HepG2 (cell line): ENCODE measurements around the gene GTF2B. TPM values are rescaled to one million over a fixed set of nuclear protein-coding genes. Genes with fewer than 3 reads are reported as not detected.

Source experiments
- ATAC-seq: fragments of 200-7000 bp; cut with Tn5 transposase; 3 replicates; pipeline ENCODE4 v1.9.1; 2020; ENCODE audit warnings: mild to moderate bottlenecking, moderate library complexity
- BruUV-seq: library from RNA; stranded (reverse); fragments of 400-500 nt; replicated peaks from 2 replicates; lab custom pipeline; 2021; lab: Mats Ljungman, UMichigan
- CTCF ChIA-PET: fragments of 300-600 bp; formaldehyde crosslinking; extraction: SDS; loops from one replicate; lab custom pipeline; 2021; ENCODE audit warnings: low total read pairs, inconsistent platforms, low intra/inter-chr PET ratio; lab: Yijun Ruan, JAX
- POLR2A ChIA-PET: fragments of 350-600 bp; sonication (Branson Sonifier 250); formaldehyde crosslinking; loops from one replicate; lab custom pipeline; 2020; ENCODE audit warnings: antibody characterized with exemption, inconsistent platforms; lab: Yijun Ruan, JAX
- DNase-seq: peaks from one replicate; pipeline ENCODE4 v3.0.0-alpha.2; 2015; ENCODE audit warnings: low spot score
- FAIRE-seq: peaks from 3 replicates; lab custom pipeline; 2011; peaks lifted over from hg19 to GRCh38; lab: Jason Lieb, UNC
- H2AFZ ChIP-seq: one replicate; pipeline ENCODE4 v1.6.1; 2011; ENCODE audit warnings: low read length, inconsistent platforms
- H3K27ac ChIP-seq: fragments of 300-600 bp; 3 replicates; pipeline ENCODE4 v1.8.0; 2011; ENCODE audit warnings: mixed run types, mild to moderate bottlenecking, mixed read lengths, low read length, inconsistent platforms; ENCODE audit not compliant: insufficient read depth; ENCODE audit errors: extremely low read length
- H3K27me3 ChIP-seq, 2 experiments: fragments of 200-600 bp in 1 of 2; 2 replicates in 1 of 2; 3 replicates in 1 of 2; pipeline versions ENCODE4 v1.6.0 to v1.8.0; 2011; ENCODE audit warnings: low read length in 2 of 2, mild to moderate bottlenecking in 2 of 2, moderate library complexity in 2 of 2, inconsistent platforms in 1 of 2; ENCODE audit not compliant: insufficient read depth in 2 of 2, control insufficient read depth in 1 of 2
- H3K36me3 ChIP-seq, 2 experiments: fragments of 200-600 bp in 1 of 2; replicated peaks in 1 of 2; 2 replicates in 1 of 2; 3 replicates in 1 of 2; pipeline versions ENCODE4 v1.5.1 to v1.8.0; 2011; ENCODE audit warnings: low read length in 2 of 2, inconsistent platforms in 1 of 2; ENCODE audit not compliant: insufficient read depth in 2 of 2, control insufficient read depth in 1 of 2
- H3K4me1 ChIP-seq: 2 replicates; pipeline ENCODE4 v1.5.1; 2012; ENCODE audit warnings: low read length, inconsistent platforms; ENCODE audit not compliant: insufficient read depth
- H3K4me2 ChIP-seq: 2 replicates; pipeline ENCODE4 v1.6.0; 2011; ENCODE audit warnings: low read depth, low read length, inconsistent platforms
- H3K4me3 ChIP-seq, 3 experiments: fragments of 200-600 bp in 1 of 3; sonication (generic), shearing (Covaris generic) in 1 of 3; replicated peaks in 1 of 3; 2 replicates each; pipeline ENCODE4 v1.5.1; 2011 to 2016; ENCODE audit warnings: low read length in 3 of 3, inconsistent platforms in 2 of 3, low read depth in 2 of 3, mild to moderate bottlenecking in 2 of 3, control low read depth in 1 of 3, mixed read lengths in 1 of 3; ENCODE audit not compliant: insufficient read depth in 1 of 3
- H3K79me2 ChIP-seq: one replicate; pipeline ENCODE4 v1.6.1; 2011; ENCODE audit warnings: low read length, inconsistent platforms; ENCODE audit not compliant: insufficient read depth
- H3K9ac ChIP-seq: 2 replicates; pipeline ENCODE4 v1.6.0; 2011; ENCODE audit warnings: mild to moderate bottlenecking, low read depth, low read length, inconsistent platforms; ENCODE audit not compliant: insufficient read depth
- H3K9me3 ChIP-seq: 2 replicates; pipeline ENCODE4 v1.5.1; 2012; ENCODE audit warnings: mild to moderate bottlenecking, low read length
- H4K20me1 ChIP-seq: 2 replicates; pipeline ENCODE4 v1.6.0; 2011; ENCODE audit warnings: inconsistent platforms, mild to moderate bottlenecking, low read length, moderate library complexity; ENCODE audit not compliant: insufficient read depth
- HOXD1 ChIP-seq: sonication (generic); formaldehyde crosslinking; IDR thresholded peaks from 2 replicates; pipeline ENCODE4 v1.5.0; 2020; ENCODE audit warnings: missing genetic modification reagents
- POLR2AphosphoS5 ChIP-seq: IDR thresholded peaks from 2 replicates; pipeline ENCODE4 v1.6.1; 2012; ENCODE audit warnings: low read depth, low read length
- RFX3 ChIP-seq: IDR thresholded peaks from 2 replicates; pipeline ENCODE4 v1.6.1; 2016; ENCODE audit warnings: missing biosample characterization, missing genetic modification reagents
- SP2 ChIP-seq: sonication (generic); formaldehyde crosslinking; IDR thresholded peaks from 2 replicates; pipeline ENCODE4 v1.5.1; 2020; ENCODE audit warnings: mild to moderate bottlenecking, missing genetic modification reagents
- ZNF30 ChIP-seq: sonication (generic); formaldehyde crosslinking; IDR thresholded peaks from 2 replicates; pipeline ENCODE4 v1.5.0; 2020; ENCODE audit warnings: mild to moderate bottlenecking, missing genetic modification reagents
- ZNF329 ChIP-seq: sonication (generic); formaldehyde crosslinking; IDR thresholded peaks from 2 replicates; pipeline ENCODE4 v1.9.0; 2021; ENCODE audit warnings: low read depth, mild to moderate bottlenecking, missing genetic modification reagents
- ZNF350 ChIP-seq: sonication (generic); formaldehyde crosslinking; IDR thresholded peaks from 2 replicates; pipeline ENCODE4 v1.4.0; 2020; ENCODE audit warnings: mild to moderate bottlenecking, low read depth, missing genetic modification reagents, borderline replicate concordance
- ZNF552 ChIP-seq: sonication (generic); formaldehyde crosslinking; IDR thresholded peaks from 2 replicates; pipeline ENCODE4 v1.9.0; 2022; ENCODE audit warnings: missing genetic modification reagents, mild to moderate bottlenecking, borderline replicate concordance
- ZSCAN21 ChIP-seq: sonication (generic); formaldehyde crosslinking; IDR thresholded peaks from 2 replicates; pipeline ENCODE4 v1.8.0; 2022; ENCODE audit warnings: mild to moderate bottlenecking, missing genetic modification reagents, moderate library complexity, borderline replicate concordance
- WGBS: methylation state at CpG from one replicate; pipeline ENCODE4 v1.1.6; 2017; ENCODE audit warnings: low lambda C conversion rate; 5-methylcytosine and 5-hydroxymethylcytosine counted together
- in situ Hi-C: cut with HindIII; loops from 2 replicates; pipeline ENCODE4 v1.10.0; 2017; ENCODE audit warnings: low pct_unique_long_range_greater_than_20kb; ENCODE audit not compliant: extremely low pct_ligation_motif_present
- intact Hi-C: fragments of 100-400 bp; cut with micrococcal nuclease; formaldehyde crosslinking; loops from one replicate; pipeline ENCODE4 v1.10.0; 2022; ENCODE audit not compliant: unreplicated experiment
- polyA plus RNA-seq, 8 experiments: library from polyadenylated mRNA; depleted of rRNA in 3 of 8; stranded (reverse) in 7 of 8; unstranded in 1 of 8; fragments of >200 nt; fragmentation: Illumina TruSeq in 4 of 8; extraction: Trizol in 4 of 8; gene quantifications; 2 replicates each; pipeline versions ENCODE4 v1.2.1 to v1.2.3, GENCODE V29; 2011 to 2016; ENCODE audit warnings: low read depth in 4 of 8, missing spikeins in 1 of 8, mixed read lengths in 1 of 8; ENCODE audit not compliant: insufficient read depth in 1 of 8
- total RNA-seq, 5 experiments: library from RNA; depleted of rRNA; stranded (reverse); fragments of >200 nt; fragmentation: Illumina TruSeq; extraction: Trizol; gene quantifications; 2 replicates each; pipeline ENCODE4 v1.2.3, GENCODE V29; 2016; ENCODE audit warnings: low read depth in 1 of 5
- TF ChIP-seq, protein P1 (sequence below): sonication (generic); formaldehyde crosslinking; IDR thresholded peaks from 2 replicates; pipeline ENCODE4 v1.5.1; 2020; ENCODE audit warnings: mild to moderate bottlenecking, moderate library complexity, missing genetic modification reagents
- TF ChIP-seq, protein P2 (sequence below): IDR thresholded peaks from 2 replicates; pipeline ENCODE4 v1.6.1; 2016; ENCODE audit warnings: missing compliant biosample characterization, missing genetic modification reagents, borderline replicate concordance
- TF ChIP-seq, protein P3 (sequence below): IDR thresholded peaks from 2 replicates; pipeline ENCODE4 v1.4.0; 2020; ENCODE audit warnings: mild to moderate bottlenecking, missing genetic modification reagents
- TF ChIP-seq, protein P4 (sequence below): sonication (generic); formaldehyde crosslinking; IDR thresholded peaks from 2 replicates; pipeline ENCODE4 v1.5.0; 2020; ENCODE audit warnings: mild to moderate bottlenecking, missing genetic modification reagents, moderate library complexity
- TF ChIP-seq, protein P5 (sequence below): sonication (generic); formaldehyde crosslinking; IDR thresholded peaks from 2 replicates; pipeline ENCODE4 v1.5.0; 2020; ENCODE audit warnings: missing genetic modification reagents, mild to moderate bottlenecking, borderline replicate concordance

GTF2B gene
- total and polyA plus RNA-seq, 2 of the 13 experiments (the other 11 are each of a cell fraction or from before 2014, with no cell fraction given): 31.5 to 43.4 TPM

DNA sequence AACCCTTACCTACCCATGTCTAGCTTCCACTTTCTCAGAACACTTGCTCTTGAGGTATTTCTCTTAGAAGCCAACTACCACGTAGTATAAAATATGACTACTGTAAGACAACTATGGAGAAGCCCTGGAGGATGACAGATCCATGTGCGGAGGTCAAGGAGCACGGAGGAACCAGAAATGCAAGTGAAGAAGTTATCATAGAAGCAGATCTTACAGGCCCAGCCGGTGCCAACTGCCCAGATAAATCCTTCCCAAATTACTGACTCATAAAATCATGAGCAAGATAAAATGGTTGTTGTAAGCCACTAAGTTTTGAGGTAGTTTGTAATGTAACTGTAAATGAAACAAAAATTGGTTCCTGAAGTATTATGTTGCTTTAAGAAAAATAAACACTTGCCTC lies 12.6 kb downstream of the GTF2B start:
- peaks cover 3 to 35% of the 10 kb centered on the region in 2 experiments for H3K36me3 ChIP-seq
- no peak overlapping the region for H3K27ac ChIP-seq
- POLR2A ChIA-PET: interaction anchor here (1.6 kb wide), 1 partner anchor 13 kb away, joined by 6 read pairs; no protein-coding TSS in a partner anchor
- H3K9me3 ChIP-seq: no peaks in the 10 kb centered on the region
- H3K79me2 ChIP-seq: peaks cover 24% of the 10 kb centered on the region
- no peak overlapping the region for H3K4me2 ChIP-seq
- in situ Hi-C loops: loop anchor here (10.0 kb wide), 1 partner anchor 224 kb away; no protein-coding TSS in a partner anchor
- H2AFZ ChIP-seq: no peak overlapping the region
- H3K27me3 ChIP-seq: no peaks in the 10 kb centered on the region
- WGBS: 98% methylated on average over 4 of the region's 4 CpGs
- no TSS peak for BruUV-seq
- no peak for FAIRE-seq
- intact Hi-C loops: loop anchor here (5.0 kb wide), 1 partner anchor 221 kb away; no protein-coding TSS in a partner anchor
- ATAC-seq: no peak
- peaks cover 11% of the 10 kb centered on the region; the same call in 1 of the 2 replicates for H3K4me1 ChIP-seq
- no peaks in the 10 kb centered on the region; the same call in 1 of the 2 replicates for H4K20me1 ChIP-seq
- H3K9ac ChIP-seq: no peak overlapping the region
- CTCF ChIA-PET: no interaction called here
- no peak overlapping the region for H3K4me3 ChIP-seq
- no peak for DNase-seq
- TF ChIP-seq HOXD1 (CRISPR knock-in tag) (no peak), SP2 (CRISPR knock-in tag) (no peak), ZNF552 (CRISPR knock-in tag) (no peak), ZSCAN21 (CRISPR knock-in tag) (no peak), RFX3 (CRISPR knock-in tag) (no peak), POLR2AphosphoS5 (no peak), ZNF350 (no peak), ZNF30 (CRISPR knock-in tag) (no peak), ZNF329 (CRISPR knock-in tag) (no peak)
- TF ChIP-seq, protein P1, sequence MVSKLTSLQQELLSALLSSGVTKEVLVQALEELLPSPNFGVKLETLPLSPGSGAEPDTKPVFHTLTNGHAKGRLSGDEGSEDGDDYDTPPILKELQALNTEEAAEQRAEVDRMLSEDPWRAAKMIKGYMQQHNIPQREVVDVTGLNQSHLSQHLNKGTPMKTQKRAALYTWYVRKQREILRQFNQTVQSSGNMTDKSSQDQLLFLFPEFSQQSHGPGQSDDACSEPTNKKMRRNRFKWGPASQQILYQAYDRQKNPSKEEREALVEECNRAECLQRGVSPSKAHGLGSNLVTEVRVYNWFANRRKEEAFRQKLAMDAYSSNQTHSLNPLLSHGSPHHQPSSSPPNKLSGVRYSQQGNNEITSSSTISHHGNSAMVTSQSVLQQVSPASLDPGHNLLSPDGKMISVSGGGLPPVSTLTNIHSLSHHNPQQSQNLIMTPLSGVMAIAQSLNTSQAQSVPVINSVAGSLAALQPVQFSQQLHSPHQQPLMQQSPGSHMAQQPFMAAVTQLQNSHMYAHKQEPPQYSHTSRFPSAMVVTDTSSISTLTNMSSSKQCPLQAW (CRISPR knock-in tag): no peak
- TF ChIP-seq, protein P2, sequence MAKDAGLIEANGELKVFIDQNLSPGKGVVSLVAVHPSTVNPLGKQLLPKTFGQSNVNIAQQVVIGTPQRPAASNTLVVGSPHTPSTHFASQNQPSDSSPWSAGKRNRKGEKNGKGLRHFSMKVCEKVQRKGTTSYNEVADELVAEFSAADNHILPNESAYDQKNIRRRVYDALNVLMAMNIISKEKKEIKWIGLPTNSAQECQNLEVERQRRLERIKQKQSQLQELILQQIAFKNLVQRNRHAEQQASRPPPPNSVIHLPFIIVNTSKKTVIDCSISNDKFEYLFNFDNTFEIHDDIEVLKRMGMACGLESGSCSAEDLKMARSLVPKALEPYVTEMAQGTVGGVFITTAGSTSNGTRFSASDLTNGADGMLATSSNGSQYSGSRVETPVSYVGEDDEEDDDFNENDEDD (CRISPR knock-in tag): no peak
- TF ChIP-seq, protein P3, sequence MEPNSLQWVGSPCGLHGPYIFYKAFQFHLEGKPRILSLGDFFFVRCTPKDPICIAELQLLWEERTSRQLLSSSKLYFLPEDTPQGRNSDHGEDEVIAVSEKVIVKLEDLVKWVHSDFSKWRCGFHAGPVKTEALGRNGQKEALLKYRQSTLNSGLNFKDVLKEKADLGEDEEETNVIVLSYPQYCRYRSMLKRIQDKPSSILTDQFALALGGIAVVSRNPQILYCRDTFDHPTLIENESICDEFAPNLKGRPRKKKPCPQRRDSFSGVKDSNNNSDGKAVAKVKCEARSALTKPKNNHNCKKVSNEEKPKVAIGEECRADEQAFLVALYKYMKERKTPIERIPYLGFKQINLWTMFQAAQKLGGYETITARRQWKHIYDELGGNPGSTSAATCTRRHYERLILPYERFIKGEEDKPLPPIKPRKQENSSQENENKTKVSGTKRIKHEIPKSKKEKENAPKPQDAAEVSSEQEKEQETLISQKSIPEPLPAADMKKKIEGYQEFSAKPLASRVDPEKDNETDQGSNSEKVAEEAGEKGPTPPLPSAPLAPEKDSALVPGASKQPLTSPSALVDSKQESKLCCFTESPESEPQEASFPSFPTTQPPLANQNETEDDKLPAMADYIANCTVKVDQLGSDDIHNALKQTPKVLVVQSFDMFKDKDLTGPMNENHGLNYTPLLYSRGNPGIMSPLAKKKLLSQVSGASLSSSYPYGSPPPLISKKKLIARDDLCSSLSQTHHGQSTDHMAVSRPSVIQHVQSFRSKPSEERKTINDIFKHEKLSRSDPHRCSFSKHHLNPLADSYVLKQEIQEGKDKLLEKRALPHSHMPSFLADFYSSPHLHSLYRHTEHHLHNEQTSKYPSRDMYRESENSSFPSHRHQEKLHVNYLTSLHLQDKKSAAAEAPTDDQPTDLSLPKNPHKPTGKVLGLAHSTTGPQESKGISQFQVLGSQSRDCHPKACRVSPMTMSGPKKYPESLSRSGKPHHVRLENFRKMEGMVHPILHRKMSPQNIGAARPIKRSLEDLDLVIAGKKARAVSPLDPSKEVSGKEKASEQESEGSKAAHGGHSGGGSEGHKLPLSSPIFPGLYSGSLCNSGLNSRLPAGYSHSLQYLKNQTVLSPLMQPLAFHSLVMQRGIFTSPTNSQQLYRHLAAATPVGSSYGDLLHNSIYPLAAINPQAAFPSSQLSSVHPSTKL: no peak
- TF ChIP-seq, protein P4, sequence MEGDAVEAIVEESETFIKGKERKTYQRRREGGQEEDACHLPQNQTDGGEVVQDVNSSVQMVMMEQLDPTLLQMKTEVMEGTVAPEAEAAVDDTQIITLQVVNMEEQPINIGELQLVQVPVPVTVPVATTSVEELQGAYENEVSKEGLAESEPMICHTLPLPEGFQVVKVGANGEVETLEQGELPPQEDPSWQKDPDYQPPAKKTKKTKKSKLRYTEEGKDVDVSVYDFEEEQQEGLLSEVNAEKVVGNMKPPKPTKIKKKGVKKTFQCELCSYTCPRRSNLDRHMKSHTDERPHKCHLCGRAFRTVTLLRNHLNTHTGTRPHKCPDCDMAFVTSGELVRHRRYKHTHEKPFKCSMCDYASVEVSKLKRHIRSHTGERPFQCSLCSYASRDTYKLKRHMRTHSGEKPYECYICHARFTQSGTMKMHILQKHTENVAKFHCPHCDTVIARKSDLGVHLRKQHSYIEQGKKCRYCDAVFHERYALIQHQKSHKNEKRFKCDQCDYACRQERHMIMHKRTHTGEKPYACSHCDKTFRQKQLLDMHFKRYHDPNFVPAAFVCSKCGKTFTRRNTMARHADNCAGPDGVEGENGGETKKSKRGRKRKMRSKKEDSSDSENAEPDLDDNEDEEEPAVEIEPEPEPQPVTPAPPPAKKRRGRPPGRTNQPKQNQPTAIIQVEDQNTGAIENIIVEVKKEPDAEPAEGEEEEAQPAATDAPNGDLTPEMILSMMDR (CRISPR knock-in tag): no peak
- TF ChIP-seq, protein P5, sequence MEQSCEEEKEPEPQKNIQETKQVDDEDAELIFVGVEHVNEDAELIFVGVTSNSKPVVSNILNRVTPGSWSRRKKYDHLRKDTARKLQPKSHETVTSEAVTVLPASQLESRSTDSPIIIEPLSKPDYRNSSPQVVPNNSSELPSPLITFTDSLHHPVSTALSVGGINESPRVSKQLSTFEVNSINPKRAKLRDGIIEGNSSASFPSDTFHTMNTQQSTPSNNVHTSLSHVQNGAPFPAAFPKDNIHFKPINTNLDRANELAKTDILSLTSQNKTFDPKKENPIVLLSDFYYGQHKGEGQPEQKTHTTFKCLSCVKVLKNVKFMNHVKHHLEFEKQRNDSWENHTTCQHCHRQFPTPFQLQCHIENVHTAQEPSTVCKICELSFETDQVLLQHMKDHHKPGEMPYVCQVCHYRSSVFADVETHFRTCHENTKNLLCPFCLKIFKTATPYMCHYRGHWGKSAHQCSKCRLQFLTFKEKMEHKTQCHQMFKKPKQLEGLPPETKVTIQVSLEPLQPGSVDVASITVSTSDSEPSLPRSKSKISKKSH (CRISPR knock-in tag): no peak
